Subcutaneous adipose tissue (tissue), 4 donors: ENCODE results near the gene MARCHF2. TPM values are rescaled to one million over a fixed set of nuclear protein-coding genes. Genes with fewer than 3 reads are reported as not detected.

Source experiments
- total RNA-seq, 4 donors: library from RNA; depleted of rRNA; stranded (reverse); fragments of >200 nt; gene quantifications; one replicate each; pipeline ENCODE4 v1.1.0, GENCODE V29; 2016
- TF ChIP-seq, protein P1 (sequence below): fragments of 450-650 bp; IDR thresholded peaks from one replicate; pipeline ENCODE4 v1.5.1; 2016; ENCODE audit warnings: low read depth, mild to moderate bottlenecking, control low read depth, antibody characterized with exemption, moderate library complexity

The MARCHF2 gene
- total RNA-seq, 4 donors from 2014 or later: 107 to 314 (median 189) TPM

DNA sequence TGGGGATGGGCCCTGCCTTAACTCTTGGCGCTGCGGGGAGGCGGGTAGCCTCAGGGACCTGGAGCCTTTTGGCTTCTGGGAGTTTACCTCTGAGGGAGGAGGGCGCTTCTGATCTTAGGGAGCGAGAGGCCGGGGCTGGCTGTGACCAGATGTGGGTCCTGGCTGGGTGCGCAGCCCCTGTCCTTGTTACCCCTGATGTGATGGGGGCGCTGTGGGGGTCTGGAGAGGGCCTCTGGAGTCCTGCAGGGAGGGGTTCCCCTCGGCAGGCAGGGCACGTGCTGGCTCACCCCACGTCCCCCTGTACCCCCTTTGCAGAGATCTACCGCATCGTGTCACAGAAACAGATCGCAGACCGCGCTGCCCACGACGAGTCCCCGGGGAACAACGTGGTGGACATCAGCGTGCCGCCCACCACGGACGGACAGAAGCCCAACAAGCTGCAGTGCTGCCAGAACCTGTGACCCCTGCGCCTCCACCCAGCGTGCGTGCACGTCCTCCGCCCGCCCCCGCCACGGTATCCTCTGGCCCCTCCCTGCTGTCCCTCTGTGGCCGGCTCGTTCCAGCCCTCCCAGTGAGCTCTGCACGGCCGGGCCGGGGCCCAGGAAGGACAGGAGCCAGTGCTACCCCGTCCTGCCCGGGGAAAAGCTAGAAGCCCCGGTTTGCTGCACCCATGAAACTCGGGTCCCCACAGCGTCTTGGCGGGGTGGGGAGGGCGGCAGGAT is 9.8 kb upstream of the MARCHF2 start:
- TF ChIP-seq, protein P1, sequence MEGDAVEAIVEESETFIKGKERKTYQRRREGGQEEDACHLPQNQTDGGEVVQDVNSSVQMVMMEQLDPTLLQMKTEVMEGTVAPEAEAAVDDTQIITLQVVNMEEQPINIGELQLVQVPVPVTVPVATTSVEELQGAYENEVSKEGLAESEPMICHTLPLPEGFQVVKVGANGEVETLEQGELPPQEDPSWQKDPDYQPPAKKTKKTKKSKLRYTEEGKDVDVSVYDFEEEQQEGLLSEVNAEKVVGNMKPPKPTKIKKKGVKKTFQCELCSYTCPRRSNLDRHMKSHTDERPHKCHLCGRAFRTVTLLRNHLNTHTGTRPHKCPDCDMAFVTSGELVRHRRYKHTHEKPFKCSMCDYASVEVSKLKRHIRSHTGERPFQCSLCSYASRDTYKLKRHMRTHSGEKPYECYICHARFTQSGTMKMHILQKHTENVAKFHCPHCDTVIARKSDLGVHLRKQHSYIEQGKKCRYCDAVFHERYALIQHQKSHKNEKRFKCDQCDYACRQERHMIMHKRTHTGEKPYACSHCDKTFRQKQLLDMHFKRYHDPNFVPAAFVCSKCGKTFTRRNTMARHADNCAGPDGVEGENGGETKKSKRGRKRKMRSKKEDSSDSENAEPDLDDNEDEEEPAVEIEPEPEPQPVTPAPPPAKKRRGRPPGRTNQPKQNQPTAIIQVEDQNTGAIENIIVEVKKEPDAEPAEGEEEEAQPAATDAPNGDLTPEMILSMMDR: no peak

- TF ChIP-seq, protein P1: no peak
Measured at GRCh38 chr19:8403820-8404109, 9.3 kb upstream of the MARCHF2 start.

GRCh38 chr19:8404391-8405151 is 8.5 kb upstream of the MARCHF2 start:
- TF ChIP-seq, protein P1: no peak

GRCh38 chr19:8413629-8413995 is 507 bp downstream of the MARCHF2 start:
- TF ChIP-seq, protein P1: no peak

- TF ChIP-seq, protein P1: no peak
Measured at GRCh38 chr19:8416796-8417195, 3.7 kb downstream of the MARCHF2 start.

DNA sequence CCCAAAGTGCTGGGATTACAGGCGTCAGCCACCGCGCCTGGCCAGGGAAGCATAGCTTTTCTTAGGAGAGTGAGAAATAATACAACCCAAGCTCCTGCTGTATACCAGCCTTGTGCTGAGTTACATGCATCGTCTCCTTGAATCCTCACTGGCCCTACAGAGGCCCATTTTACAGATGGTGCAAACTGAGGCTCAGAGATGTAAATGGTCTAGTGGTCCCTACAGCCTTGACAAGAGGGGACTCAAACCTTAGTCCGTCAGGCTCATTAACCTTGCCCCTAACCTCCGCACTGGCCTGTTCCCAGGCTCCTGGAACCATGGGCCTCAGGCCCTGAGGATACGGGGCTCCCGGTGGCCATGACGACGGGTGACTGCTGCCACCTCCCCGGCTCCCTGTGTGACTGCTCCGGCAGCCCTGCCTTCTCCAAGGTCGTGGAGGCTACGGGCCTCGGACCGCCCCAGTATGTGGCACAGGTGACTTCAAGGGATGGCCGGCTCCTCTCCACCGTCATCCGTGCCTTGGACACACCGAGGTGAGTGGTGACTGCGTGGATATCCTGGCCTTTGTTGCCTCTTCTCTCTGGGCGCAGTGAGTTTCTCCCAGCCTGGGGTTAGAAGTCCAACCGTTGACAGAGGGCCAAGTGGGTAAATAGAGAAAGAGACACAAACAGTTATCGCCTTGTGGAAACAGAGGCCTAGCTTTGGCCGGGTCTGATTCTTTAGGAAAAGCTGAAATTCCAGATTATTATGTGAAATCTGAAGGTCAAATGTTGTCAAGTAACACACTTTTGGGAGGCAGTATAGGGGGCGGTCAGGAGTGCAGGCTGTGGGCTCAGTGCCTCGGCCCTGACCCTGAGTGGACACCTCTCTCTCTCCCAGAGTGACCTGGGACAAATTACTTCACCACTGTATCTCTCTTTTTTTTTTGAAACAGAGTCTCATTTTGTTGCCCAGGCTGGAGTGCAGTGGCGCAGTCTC is 8.7 kb downstream of the MARCHF2 start:
- TF ChIP-seq, protein P1: no peak

GRCh38 chr19:8423817-8424223 is 10.7 kb downstream of the MARCHF2 start:
- TF ChIP-seq, protein P1: no peak
